Activated CD4-positive, CD25-positive, alpha-beta regulatory T cell (primary cell): ENCODE data around the gene MDFIC2.
"Not testable (repeated sequence)": the region's sequence is repeated elsewhere in the genome, so short reads cannot be mapped to it uniquely, and the experiment has no call there.

Experiments
- DNase-seq, 4 experiments: peaks; one replicate each; lab custom pipeline; 2025; lab: John Stamatoyannopoulos, UW

Gene MDFIC2

GRCh38 chr3:70312336-70312735 is at the start of gene MDFIC2:
Gene MDFIC2 (minus strand): TSS chr3:70312638. CDS start chr3:70311973, 665 bp downstream.
- no peak for DNase-seq

GRCh38 chr3:70360979-70361760 is 48.7 kb upstream of the MDFIC2 start:
- no peak for DNase-seq

GRCh38 chr3:70359711-70360110 is 47.3 kb upstream of the MDFIC2 start:
- DNase-seq: no peak

GRCh38 chr3:70358978-70359580 is 46.6 kb upstream of the MDFIC2 start:
- no peak for DNase-seq

GRCh38 chr3:70352215-70352614 is 39.8 kb upstream of the MDFIC2 start:
- DNase-seq: no peak

GRCh38 chr3:70342149-70342548 is 29.7 kb upstream of the MDFIC2 start:
- DNase-seq: no peak

GRCh38 chr3:70336885-70337284 is 24.4 kb upstream of the MDFIC2 start:
- DNase-seq: not testable (repeated sequence)

GRCh38 chr3:70333080-70333479 is 20.6 kb upstream of the MDFIC2 start:
- DNase-seq: no peak

- DNase-seq: no peak
These were observed 2.6 kb upstream of the MDFIC2 start for GRCh38 chr3:70315021-70315420.

- DNase-seq: no peak
These were observed 1.6 kb downstream of the MDFIC2 start for GRCh38 chr3:70310809-70311208.

- no peak for DNase-seq
These were observed 2.8 kb downstream of the MDFIC2 start for GRCh38 chr3:70309591-70309990.

GRCh38 chr3:70308760-70309159 is 3.7 kb downstream of the MDFIC2 start:
- no peak for DNase-seq

- DNase-seq: no peak
These were observed 5.7 kb downstream of the MDFIC2 start for GRCh38 chr3:70306736-70307135.

GRCh38 chr3:70298385-70298784 is 14.1 kb downstream of the MDFIC2 start:
- no peak for DNase-seq

- DNase-seq: no peak
These were observed 21.3 kb downstream of the MDFIC2 start for GRCh38 chr3:70291097-70291482.

- not testable (repeated sequence) for DNase-seq
These were observed 21.9 kb downstream of the MDFIC2 start for GRCh38 chr3:70290431-70291096.

- DNase-seq: no peak
These were observed 30.8 kb downstream of the MDFIC2 start for GRCh38 chr3:70281663-70282062.

GRCh38 chr3:70277304-70277703 is 35.1 kb downstream of the MDFIC2 start:
- DNase-seq: no peak

GRCh38 chr3:70276901-70277300 is 35.5 kb downstream of the MDFIC2 start:
- no peak for DNase-seq

- DNase-seq: no peak
These were observed 38.9 kb downstream of the MDFIC2 start for GRCh38 chr3:70273492-70273891.

- no peak for DNase-seq
These were observed 39.6 kb downstream of the MDFIC2 start for GRCh38 chr3:70272798-70273197.

GRCh38 chr3:70264122-70264780 is 48.2 kb downstream of the MDFIC2 start:
- no peak for DNase-seq

GRCh38 chr3:70261283-70261682 is 51.2 kb downstream of the MDFIC2 start:
- DNase-seq: no peak
